Stomach (tissue), 9 donors: ENCODE data around the gene MPP4. TPM values are rescaled to one million over a fixed set of nuclear protein-coding genes. Genes with fewer than 3 reads are reported as not detected.
A peak's percentile ranks its signal among the peaks of the same experiment; 100 is the strongest.

ENCODE experiments used
- DNase-seq, 2 donors: peaks; one replicate each; pipeline versions ENCODE4 v3.0.0 to v3.0.0-alpha.2; 2013 to 2019
- H3K27ac ChIP-seq, 5 donors: fragments of 200-600 bp in 4 of 5; sonication (generic) in 4 of 5; one replicate each; pipeline ENCODE4 v1.5.1; 2013 to 2019; ENCODE audit warnings: mild to moderate bottlenecking in 1 of 5, moderate library complexity in 1 of 5
- H3K27me3 ChIP-seq, 3 donors: fragments of 200-600 bp; sonication (generic); one replicate each; pipeline ENCODE4 v1.5.1; 2017 to 2019; ENCODE audit warnings: mixed run types in 1 of 3
- H3K36me3 ChIP-seq, 4 donors: fragments of 200-600 bp; sonication (generic); 1 replicate in 3 of 4; 2 replicates in 1 of 4; pipeline ENCODE4 v1.5.1; 2016 to 2019
- H3K4me1 ChIP-seq, 4 donors: fragments of 200-600 bp; sonication (generic); one replicate each; pipeline ENCODE4 v1.5.1; 2016 to 2019
- H3K4me3 ChIP-seq, 4 donors: fragments of 200-600 bp; sonication (generic) in 3 of 4; one replicate each; pipeline ENCODE4 v1.5.1; 2016 to 2019; ENCODE audit warnings: mild to moderate bottlenecking in 1 of 4
- H3K9me3 ChIP-seq, 4 donors: fragments of 200-600 bp; sonication (generic); one replicate each; pipeline ENCODE4 v1.5.1; 2016 to 2019
- CTCF ChIP-seq, 7 experiments: fragments of 450-650 bp in 4 of 7; fragments of 200-600 bp in 3 of 7; sonication (generic) in 3 of 7; IDR thresholded peaks; one replicate each; pipeline ENCODE4 v1.5.1; 2016 to 2019; ENCODE audit warnings: antibody characterized with exemption in 7 of 7, control low read depth in 2 of 7, mild to moderate bottlenecking in 1 of 7
- EP300 ChIP-seq: sonication (generic); formaldehyde crosslinking; IDR thresholded peaks from one replicate; pipeline ENCODE4 v1.6.1; 2017; ENCODE audit warnings: antibody characterized with exemption
- POLR2A ChIP-seq, 4 donors: fragments of 450-650 bp; IDR thresholded peaks; one replicate each; pipeline ENCODE4 v1.6.1; 2016; ENCODE audit warnings: antibody characterized with exemption in 4 of 4, control low read depth in 2 of 4, mild to moderate bottlenecking in 1 of 4, moderate library complexity in 1 of 4
- POLR2AphosphoS5 ChIP-seq, 3 donors: sonication (generic); formaldehyde crosslinking; IDR thresholded peaks; one replicate each; pipeline ENCODE4 v1.6.1; 2016; ENCODE audit warnings: antibody characterized with exemption in 3 of 3
- WGBS, 5 donors: extraction: QIAGEN DNeasy Blood & Tissue Kit in 3 of 5; methylation state at CpG; one replicate each; pipeline versions ENCODE4 v1.1.5 to v1.1.7; 2013 to 2018; 5-methylcytosine and 5-hydroxymethylcytosine counted together
- intact Hi-C: fragments of 100-400 bp; cut with DNase I; formaldehyde crosslinking; loops from one replicate; pipeline ENCODE4 v1.15.1; 2023; ENCODE audit warnings: low total_unique reads
- polyA plus RNA-seq, 3 donors: library from polyadenylated mRNA; stranded (reverse); fragments of 200-250 nt; gene quantifications; one replicate each; pipeline ENCODE4 v1.2.3, GENCODE V29; 2013
- total RNA-seq, 5 donors: library from RNA; depleted of rRNA; stranded (reverse); fragments of >200 nt; gene quantifications; one replicate each; pipeline versions ENCODE4 v1.1.0 to v1.2.3, GENCODE V29; 2014 to 2016
- donor health status: healthy with polysubstance abuse.
- donor health status: Bipolar disorder and iron deficiency.
- donor health status: healthy.

MPP4 gene
- total and polyA plus RNA-seq, 8 donors = 0.46 to 0.73 TPM; not detected in 6

- TF ChIP-seq CTCF (IDR thresholded peaks at IDR 0.05) = no peak
- no peak for TF ChIP-seq POLR2AphosphoS5 (IDR thresholded peaks at IDR 0.05)
- no peak for TF ChIP-seq EP300
- TF ChIP-seq POLR2A (IDR thresholded peaks at IDR 0.05) = no peak
- WGBS, 5 donors = 55 to 71% (median 68%) methylated on average over 6 of the region's 6 CpGs
- intact Hi-C loops = no loop called here
These were observed 2.2 kb downstream of the MPP4 start for GRCh38 chr2:201696151-201696659.

GRCh38 chr2:201685156-201685555 lies 13.3 kb downstream of the MPP4 start:
- TF ChIP-seq POLR2AphosphoS5 (IDR thresholded peaks at IDR 0.05) = no peak
- H3K4me3 ChIP-seq = no peak overlapping the region
- H3K4me1 ChIP-seq = no peaks in the 10 kb centered on the region
- no peaks in the 10 kb centered on the region for H3K9me3 ChIP-seq
- whole genome bisulfite sequencing, 5 donors = 80 to 91% (median 84%) methylated on average over 3 of the region's 3 CpGs
- H3K27me3 ChIP-seq = peaks cover 0 to 14% (median 0%) of the 10 kb centered on the region in 3 donors
- DNase-seq = no peak
- no peaks in the 10 kb centered on the region for H3K36me3 ChIP-seq
- no peak overlapping the region for H3K27ac ChIP-seq
- intact Hi-C loops = no loop called here

More at GRCh38 chr2:201696151-201696659, 2.2 kb downstream of the MPP4 start:
- H3K27me3 ChIP-seq = no peaks in the 10 kb centered on the region
- no peak overlapping the region for H3K4me3 ChIP-seq
- H3K9me3 ChIP-seq = no peaks in the 10 kb centered on the region
- DNase-seq = no peak
- H3K4me1 ChIP-seq = peaks cover 0 to 5% (median 0%) of the 10 kb centered on the region in 4 donors
- H3K27ac ChIP-seq = no peak overlapping the region
- H3K36me3 ChIP-seq = peaks cover 9 to 12% (median 10%) of the 10 kb centered on the region in 4 donors

GRCh38 chr2:201680743-201681142 lies 17.7 kb downstream of the MPP4 start:
- TF ChIP-seq POLR2AphosphoS5 (IDR thresholded peaks at IDR 0.05) (no peak), CTCF (IDR thresholded peaks at IDR 0.05) (peak in 1 of 7 experiments; percentile 16)
- WGBS, 5 donors = 43 to 57% (median 49%) methylated on average over 9 of the region's 9 CpGs

GRCh38 chr2:201678401-201678800 lies 20.0 kb downstream of the MPP4 start:
- 66 to 76% (median 73%) methylated on average over 6 of the region's 6 CpGs for WGBS, 5 donors
- no peak for DNase-seq
- intact Hi-C loops = no loop called here
- Histone ChIP-seq H3K27me3 (peaks cover 0 to 14% (median 0%) of the 10 kb centered on the region in 3 donors), H3K4me1 (no peaks in the 10 kb centered on the region), H3K27ac (no peak overlapping the region), H3K36me3 (no peaks in the 10 kb centered on the region), H3K9me3 (no peaks in the 10 kb centered on the region), H3K4me3 (no peak overlapping the region)
- TF ChIP-seq POLR2AphosphoS5 (IDR thresholded peaks at IDR 0.05) (no peak), POLR2A (IDR thresholded peaks at IDR 0.05) (no peak), CTCF (IDR thresholded peaks at IDR 0.05) (no peak), EP300 (no peak)

More at GRCh38 chr2:201680743-201681142, 17.7 kb downstream of the MPP4 start:
- Histone ChIP-seq H3K36me3 (no peaks in the 10 kb centered on the region), H3K9me3 (no peaks in the 10 kb centered on the region), H3K4me3 (no peak overlapping the region), H3K27ac (no peak overlapping the region), H3K4me1 (no peaks in the 10 kb centered on the region), H3K27me3 (peaks cover 0 to 14% (median 0%) of the 10 kb centered on the region in 3 donors)
- peak in 1 of 2 donors; percentile 14 for DNase-seq
- intact Hi-C loops = no loop called here

- no peak for TF ChIP-seq CTCF (IDR thresholded peaks at IDR 0.05)
- no peak for TF ChIP-seq POLR2A (IDR thresholded peaks at IDR 0.05)
- TF ChIP-seq POLR2AphosphoS5 (IDR thresholded peaks at IDR 0.05) = no peak
- no peak for TF ChIP-seq EP300
- no peak overlapping the region for H3K27ac ChIP-seq
- no peak overlapping the region for H3K4me3 ChIP-seq
- 55 to 78% (median 73%) methylated on average over 4 of the region's 4 CpGs for WGBS, 5 donors
- H3K9me3 ChIP-seq = peaks cover 0 to 7% (median 0%) of the 10 kb centered on the region in 4 donors
- H3K36me3 ChIP-seq = no peaks in the 10 kb centered on the region
- H3K27me3 ChIP-seq = peaks cover 0 to 1% (median 0%) of the 10 kb centered on the region in 3 donors
- intact Hi-C loops = no loop called here
- no peaks in the 10 kb centered on the region for H3K4me1 ChIP-seq
- no peak for DNase-seq
These were observed 23.0 kb downstream of the MPP4 start for GRCh38 chr2:201675454-201675853.
